Embryonic facial prominence (tissue), 1 donor: ENCODE data around the gene BLTP2.
A peak's percentile ranks its signal among the peaks of the same experiment; 100 is the strongest.
"Not testable (repeated sequence)": the region's sequence is repeated elsewhere in the genome, so short reads cannot be mapped to it uniquely, and the experiment has no call there.

Source experiments
- DNase-seq: peaks from one replicate; pipeline ENCODE4 v3.0.0-alpha.2; 2016; ENCODE audit errors: extremely low spot score

BLTP2 gene

GRCh38 chr17:28646039-28646754, 1.2 kb upstream of the BLTP2 start:
- no peak for DNase-seq

GRCh38 chr17:28645576-28645939, 600 bp upstream of the BLTP2 start:
- no peak for DNase-seq

- DNase-seq = no peak
These were observed 773 bp downstream of the BLTP2 start for GRCh38 chr17:28643983-28644786.

- no peak for DNase-seq
These were observed 3.4 kb downstream of the BLTP2 start for GRCh38 chr17:28641579-28641978.

- no peak for DNase-seq
These were observed 9.5 kb downstream of the BLTP2 start for GRCh38 chr17:28635506-28635905.

- DNase-seq = no peak
These were observed 10.6 kb downstream of the BLTP2 start for GRCh38 chr17:28634206-28634865.

- no peak for DNase-seq
These were observed 18.1 kb downstream of the BLTP2 start for GRCh38 chr17:28626818-28627217.

- no peak for DNase-seq
These were observed 20.8 kb downstream of the BLTP2 start for GRCh38 chr17:28624148-28624547.

- no peak for DNase-seq
These were observed 21.3 kb downstream of the BLTP2 start for GRCh38 chr17:28623696-28624095.

GRCh38 chr17:28622186-28622585, 22.8 kb downstream of the BLTP2 start:
- no peak for DNase-seq

- DNase-seq = no peak
These were observed 24.9 kb downstream of the BLTP2 start for GRCh38 chr17:28620010-28620409.

- no peak for DNase-seq
These were observed 26.5 kb downstream of the BLTP2 start for GRCh38 chr17:28618464-28618863.

- no peak for DNase-seq
These were observed 28.7 kb downstream of the BLTP2 start for GRCh38 chr17:28616281-28616680.

GRCh38 chr17:28615260-28615940, 29.6 kb downstream of the BLTP2 start:
- no peak for DNase-seq

GRCh38 chr17:28613931-28614381, 31.0 kb downstream of the BLTP2 start, which contains the start of gene RSKR:
Gene RSKR, minus strand, starts transcription at chr17:28614185. Its CDS starts 24 bp downstream, at chr17:28614161.
- DNase-seq = no peak

GRCh38 chr17:28612936-28613872, 31.8 kb downstream of the BLTP2 start:
- DNase-seq = no peak

GRCh38 chr17:28612531-28612930, 32.4 kb downstream of the BLTP2 start:
- no peak for DNase-seq

GRCh38 chr17:28610376-28610775, 34.6 kb downstream of the BLTP2 start:
- DNase-seq = no peak

GRCh38 chr17:28604031-28604430, 40.9 kb downstream of the BLTP2 start:
- not testable (repeated sequence) for DNase-seq

GRCh38 chr17:28599311-28600184, 45.4 kb downstream of the BLTP2 start:
- peak; percentile 10 for DNase-seq
